Activated CD4-positive, alpha-beta T cell treated with anti-CD3 and anti-CD28 coated beads, Interleukin-2, amount 10 ng/mL, durations not matched to agents 24 days and 14 days (primary cell): ENCODE data around the gene GADL1. TPM values are rescaled to one million over a fixed set of nuclear protein-coding genes. Genes with fewer than 3 reads are reported as not detected.
A peak's percentile ranks its signal among the peaks of the same experiment; 100 is the strongest.

Experiments
- DNase-seq: peaks from one replicate; pipeline ENCODE4 v3.0.0; 2022
- H3K27ac Mint-ChIP-seq: one replicate; pipeline ENCODE4 v1.8.0; 2022; ENCODE audit warnings: mild to moderate bottlenecking, mixed read lengths
- H3K27me3 Mint-ChIP-seq: one replicate; pipeline ENCODE4 v1.8.0; 2022; ENCODE audit warnings: mixed read lengths
- H3K36me3 Mint-ChIP-seq: one replicate; pipeline ENCODE4 v1.8.0; 2022; ENCODE audit warnings: low read depth, mild to moderate bottlenecking, mixed read lengths
- H3K4me1 Mint-ChIP-seq: one replicate; pipeline ENCODE4 v1.8.0; 2021; ENCODE audit warnings: mixed read lengths
- H3K4me3 Mint-ChIP-seq: one replicate; pipeline ENCODE4 v1.8.0; 2022; ENCODE audit warnings: mild to moderate bottlenecking, moderate library complexity, mixed read lengths
- H3K9me3 Mint-ChIP-seq: one replicate; pipeline ENCODE4 v1.8.0; 2021; ENCODE audit warnings: mixed read lengths
- intact Hi-C: fragments of 100-400 bp; cut with micrococcal nuclease; formaldehyde crosslinking; loops from one replicate; pipeline ENCODE4 v1.15.1; 2023
- total RNA-seq: library from RNA; stranded (reverse); gene quantifications from 2 replicates; pipeline ENCODE4 v1.2.3, GENCODE V29; 2022

Gene GADL1
- total RNA-seq, 1 donor from 2014 or later = not detected

GRCh38 chr3:30754426-30754825 lies 140.0 kb downstream of the GADL1 start:
- H3K9me3 Mint-ChIP-seq = no peaks in the 10 kb centered on the region
- intact Hi-C loops = loop anchor here (5.0 kb wide), 3 partner anchors 62 to 742 kb away; no protein-coding TSS in a partner anchor

GRCh38 chr3:30753766-30754165 lies 140.7 kb downstream of the GADL1 start:
- intact Hi-C loops = loop anchor here (5.0 kb wide), 3 partner anchors 61 to 741 kb away; no protein-coding TSS in a partner anchor

More at GRCh38 chr3:30754426-30754825, 140.0 kb downstream of the GADL1 start:
- Mint-ChIP-seq H3K27ac (no peak overlapping the region), H3K4me1 (peaks cover 24% of the 10 kb centered on the region), H3K4me3 (no peak overlapping the region), H3K27me3 (peaks cover 8% of the 10 kb centered on the region), H3K36me3 (no peaks in the 10 kb centered on the region)
- DNase-seq = no peak

GRCh38 chr3:30752970-30753369 lies 141.5 kb downstream of the GADL1 start:
- H3K4me3 Mint-ChIP-seq = no peak overlapping the region
- no peaks in the 10 kb centered on the region for H3K9me3 Mint-ChIP-seq
- intact Hi-C loops = loop anchor here (5.0 kb wide), 3 partner anchors 61 to 741 kb away; no protein-coding TSS in a partner anchor
- peaks cover 31% of the 10 kb centered on the region for H3K4me1 Mint-ChIP-seq
- H3K36me3 Mint-ChIP-seq = no peaks in the 10 kb centered on the region
- H3K27me3 Mint-ChIP-seq = peaks cover 4% of the 10 kb centered on the region
- DNase-seq = no peak
- H3K27ac Mint-ChIP-seq = no peak overlapping the region

More at GRCh38 chr3:30753766-30754165, 140.7 kb downstream of the GADL1 start:
- Mint-ChIP-seq H3K27ac (no peak overlapping the region), H3K9me3 (no peaks in the 10 kb centered on the region), H3K36me3 (no peaks in the 10 kb centered on the region), H3K4me3 (no peak overlapping the region), H3K27me3 (peaks cover 8% of the 10 kb centered on the region), H3K4me1 (peaks cover 30% of the 10 kb centered on the region)
- DNase-seq = no peak

- Mint-ChIP-seq H3K36me3 (no peaks in the 10 kb centered on the region), H3K4me3 (no peak overlapping the region), H3K27me3 (peaks cover 2% of the 10 kb centered on the region), H3K4me1 (peaks cover 36% of the 10 kb centered on the region), H3K9me3 (no peaks in the 10 kb centered on the region), H3K27ac (no peak overlapping the region)
- no peak for DNase-seq
- intact Hi-C loops = loop anchor here (5.0 kb wide), 3 partner anchors 60 to 740 kb away; no protein-coding TSS in a partner anchor
Measured at GRCh38 chr3:30752491-30752890, 142.0 kb downstream of the GADL1 start.

GRCh38 chr3:30751610-30752299 lies 142.7 kb downstream of the GADL1 start:
- H3K4me1 Mint-ChIP-seq = peaks cover 36% of the 10 kb centered on the region
- H3K27me3 Mint-ChIP-seq = no peaks in the 10 kb centered on the region
- H3K4me3 Mint-ChIP-seq = no peak overlapping the region
- no peaks in the 10 kb centered on the region for H3K36me3 Mint-ChIP-seq
- no peaks in the 10 kb centered on the region for H3K9me3 Mint-ChIP-seq
- H3K27ac Mint-ChIP-seq = no peak overlapping the region
- intact Hi-C loops = loop anchor here (1.0 to 5.0 kb wide), 5 partner anchors 59 to 739 kb away; no protein-coding TSS in a partner anchor
- peak; percentile 83 for DNase-seq

- Mint-ChIP-seq H3K27ac (no peak overlapping the region), H3K36me3 (no peaks in the 10 kb centered on the region), H3K4me3 (no peak overlapping the region), H3K9me3 (no peaks in the 10 kb centered on the region), H3K4me1 (peaks cover 36% of the 10 kb centered on the region), H3K27me3 (no peaks in the 10 kb centered on the region)
- no peak for DNase-seq
- intact Hi-C loops = loop anchor here (1.0 to 5.0 kb wide), 5 partner anchors 59 to 739 kb away; no protein-coding TSS in a partner anchor
Measured at GRCh38 chr3:30750967-30751366, 143.5 kb downstream of the GADL1 start.

- Mint-ChIP-seq H3K9me3 (no peaks in the 10 kb centered on the region), H3K4me1 (peaks cover 36% of the 10 kb centered on the region), H3K36me3 (no peaks in the 10 kb centered on the region), H3K4me3 (no peak overlapping the region), H3K27me3 (no peaks in the 10 kb centered on the region), H3K27ac (peak overlapping the region; percentile 9)
- no peak for DNase-seq
- intact Hi-C loops = no loop called here
Measured at GRCh38 chr3:30749230-30749629, 145.2 kb downstream of the GADL1 start.

DNA sequence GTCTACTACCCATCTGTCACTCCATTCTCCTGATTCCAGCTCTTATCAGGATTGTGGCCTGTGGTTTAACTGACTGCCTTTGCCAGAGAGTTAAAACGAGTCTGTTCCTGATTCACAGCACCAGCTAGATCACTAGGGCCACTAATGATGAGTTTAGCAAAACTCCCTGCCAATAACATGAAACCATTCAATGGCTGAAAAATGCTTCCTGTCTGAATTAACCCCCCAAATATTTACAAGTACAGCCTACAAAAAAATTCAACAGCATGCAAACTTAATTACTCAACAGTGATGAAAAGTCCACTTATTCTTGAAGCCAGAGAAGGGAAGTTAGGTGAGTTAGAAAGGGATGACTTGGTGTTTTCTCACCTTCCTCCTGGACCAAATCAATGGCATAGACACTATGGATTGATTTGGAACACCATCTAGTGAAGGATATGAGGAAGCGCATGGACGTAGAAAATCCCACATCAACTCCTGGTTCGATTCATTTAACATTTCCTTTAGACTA lies 146.6 kb downstream of the GADL1 start:
- no peaks in the 10 kb centered on the region for H3K9me3 Mint-ChIP-seq
- no peak for DNase-seq
- no peak overlapping the region for H3K27ac Mint-ChIP-seq
- peaks cover 46% of the 10 kb centered on the region for H3K4me1 Mint-ChIP-seq
- H3K36me3 Mint-ChIP-seq = no peaks in the 10 kb centered on the region
- intact Hi-C loops = no loop called here
- H3K27me3 Mint-ChIP-seq = no peaks in the 10 kb centered on the region
- H3K4me3 Mint-ChIP-seq = no peak overlapping the region

- peaks cover 19% of the 10 kb centered on the region for H3K4me1 Mint-ChIP-seq
- H3K36me3 Mint-ChIP-seq = no peaks in the 10 kb centered on the region
- no peak for DNase-seq
- H3K27ac Mint-ChIP-seq = peak overlapping the region; percentile 64
- H3K27me3 Mint-ChIP-seq = no peaks in the 10 kb centered on the region
- H3K9me3 Mint-ChIP-seq = no peaks in the 10 kb centered on the region
- H3K4me3 Mint-ChIP-seq = no peak overlapping the region
- intact Hi-C loops = no loop called here
Measured at GRCh38 chr3:30743641-30744317, 150.7 kb downstream of the GADL1 start.

DNA sequence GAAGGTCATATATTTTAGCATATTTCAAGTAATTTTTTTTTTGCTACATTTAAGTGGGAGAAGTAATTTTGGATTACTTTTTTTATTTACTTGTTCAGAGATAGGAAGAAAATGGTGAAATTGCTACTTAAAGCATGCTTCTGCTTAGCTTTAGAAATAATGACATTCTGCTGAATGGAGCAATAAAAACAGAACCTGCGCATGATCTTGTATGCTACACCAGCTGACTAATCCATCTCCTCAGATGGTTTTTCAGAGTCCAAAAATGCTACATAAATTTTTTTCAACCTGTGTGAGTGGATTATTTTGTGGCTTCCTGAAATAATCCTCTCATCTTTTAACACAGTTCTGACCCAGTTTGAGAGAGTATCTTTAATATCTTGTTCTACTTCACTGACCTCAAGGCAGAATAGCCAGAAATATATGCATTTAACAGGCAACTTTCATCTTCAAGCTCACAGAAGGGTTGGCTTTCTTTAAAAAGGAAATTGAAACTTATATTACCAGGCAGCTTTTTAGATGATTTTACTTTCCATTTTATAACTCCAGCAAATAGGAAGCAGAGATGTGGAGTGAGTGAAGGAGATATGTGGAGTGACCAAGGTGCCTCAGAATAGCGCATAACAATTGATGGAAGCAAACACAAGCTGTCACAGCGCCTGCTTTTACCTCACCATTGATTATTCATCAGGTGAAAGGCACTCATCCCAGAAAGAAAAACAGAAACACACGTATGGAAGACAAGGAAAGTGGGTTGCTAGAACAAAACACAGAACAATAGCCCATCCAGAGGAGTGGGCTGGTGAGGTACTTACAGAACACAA lies 151.5 kb downstream of the GADL1 start:
- no peaks in the 10 kb centered on the region for H3K9me3 Mint-ChIP-seq
- H3K27me3 Mint-ChIP-seq = no peaks in the 10 kb centered on the region
- intact Hi-C loops = no loop called here
- DNase-seq = no peak
- H3K4me3 Mint-ChIP-seq = peak overlapping the region; percentile 27
- peaks cover 20% of the 10 kb centered on the region for H3K4me1 Mint-ChIP-seq
- H3K27ac Mint-ChIP-seq = peak overlapping the region; percentile 17
- H3K36me3 Mint-ChIP-seq = no peaks in the 10 kb centered on the region

DNA sequence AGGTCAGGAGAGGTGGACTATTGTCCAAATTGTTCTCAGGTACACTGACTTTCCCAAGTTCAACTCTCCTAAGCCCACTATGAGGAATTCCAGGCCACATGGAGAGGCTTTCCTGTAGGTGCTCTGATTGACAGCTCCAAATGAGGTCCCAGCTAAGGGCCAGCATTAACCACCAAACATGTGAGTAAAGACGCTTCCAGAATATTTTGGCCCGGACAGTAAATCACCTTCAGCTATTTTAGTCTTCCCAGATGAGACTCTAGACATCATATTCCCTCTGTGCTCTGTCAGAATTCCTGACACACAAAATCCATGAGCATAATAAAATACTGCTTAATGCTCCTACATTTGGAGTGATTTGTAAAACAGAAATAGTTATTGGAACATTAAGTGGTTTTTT lies 152.6 kb downstream of the GADL1 start:
- Mint-ChIP-seq H3K27ac (no peak overlapping the region), H3K4me3 (no peak overlapping the region), H3K9me3 (no peaks in the 10 kb centered on the region)

DNA sequence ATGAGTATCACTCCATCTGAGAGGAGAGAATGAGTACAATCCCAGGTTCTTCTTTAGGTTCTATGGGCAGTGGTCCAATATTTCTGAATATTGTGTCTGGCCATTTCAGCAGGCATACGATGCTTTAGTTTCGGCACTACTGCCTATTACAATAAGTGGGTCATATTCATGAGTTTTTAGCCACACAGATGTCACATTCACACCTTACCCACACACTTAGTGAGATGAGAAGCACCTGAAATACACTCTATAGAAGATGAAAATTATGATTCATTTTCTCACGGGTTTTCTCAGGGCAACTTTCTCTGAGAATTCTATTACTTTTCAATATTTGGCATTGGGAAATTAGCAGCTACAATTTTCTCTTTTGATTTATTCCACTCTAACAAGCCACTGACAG lies 155.9 kb downstream of the GADL1 start:
- H3K27me3 Mint-ChIP-seq = no peaks in the 10 kb centered on the region
- H3K4me1 Mint-ChIP-seq = peaks cover 24% of the 10 kb centered on the region
- peaks cover 6% of the 10 kb centered on the region for H3K9me3 Mint-ChIP-seq
- no peak for DNase-seq
- no peaks in the 10 kb centered on the region for H3K36me3 Mint-ChIP-seq
- H3K4me3 Mint-ChIP-seq = no peak overlapping the region
- intact Hi-C loops = no loop called here
- H3K27ac Mint-ChIP-seq = no peak overlapping the region

More for the DNA sequence above, 152.6 kb downstream of the GADL1 start:
- no peak for DNase-seq
- H3K27me3 Mint-ChIP-seq = no peaks in the 10 kb centered on the region
- H3K4me1 Mint-ChIP-seq = peaks cover 20% of the 10 kb centered on the region
- no peaks in the 10 kb centered on the region for H3K36me3 Mint-ChIP-seq
- intact Hi-C loops = no loop called here

DNA sequence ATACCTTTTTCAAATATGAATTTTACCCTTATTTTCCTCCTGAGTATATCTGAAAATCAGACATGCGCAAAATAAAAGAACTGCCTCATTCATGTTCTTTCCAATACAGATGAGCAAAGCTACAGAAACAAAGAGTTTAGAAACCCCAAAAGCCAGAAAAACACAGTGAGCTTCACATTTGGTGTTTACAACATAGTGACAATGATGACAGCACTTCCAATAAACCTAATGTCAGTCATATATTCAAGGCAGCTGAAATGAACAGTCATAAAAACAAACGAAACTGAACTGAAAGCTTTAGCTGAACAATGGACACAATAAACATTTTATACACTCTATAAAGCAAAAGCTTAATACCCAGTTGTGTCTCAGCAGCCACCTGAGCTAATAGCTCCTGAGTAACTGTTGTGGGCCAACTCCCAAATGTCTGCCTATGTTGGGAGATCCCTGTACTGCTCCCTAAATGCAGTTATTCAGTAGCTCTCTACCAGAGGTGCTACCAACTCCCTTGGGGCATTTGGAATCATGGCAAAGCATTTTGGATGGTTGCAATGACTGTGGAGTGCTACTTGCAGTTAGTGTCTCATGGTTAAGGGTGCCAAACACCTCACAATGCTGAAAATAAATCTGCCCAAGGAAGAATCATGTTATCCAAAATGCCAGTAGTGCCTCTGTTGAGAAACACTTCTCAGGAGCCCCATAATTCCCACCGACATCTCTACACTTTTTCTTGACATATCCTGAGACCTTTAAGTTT lies 156.5 kb downstream of the GADL1 start:
- H3K27me3 Mint-ChIP-seq = no peaks in the 10 kb centered on the region
- no peak for DNase-seq
- no peaks in the 10 kb centered on the region for H3K36me3 Mint-ChIP-seq
- H3K4me1 Mint-ChIP-seq = peaks cover 20% of the 10 kb centered on the region
- H3K9me3 Mint-ChIP-seq = peaks cover 9% of the 10 kb centered on the region
- H3K4me3 Mint-ChIP-seq = no peak overlapping the region
- H3K27ac Mint-ChIP-seq = no peak overlapping the region
- intact Hi-C loops = no loop called here
